ENCODE measurements around the gene TRIM40. TPM values are rescaled to one million over a fixed set of nuclear protein-coding genes. Genes with fewer than 3 reads are reported as not detected.

TRIM40 gene
- total and polyA plus RNA-seq, 2 experiments from 2014 or later: not detected

- H3K27ac Mint-ChIP-seq: no peak overlapping the region
- H3K36me3 ChIP-seq (ENCODE audit: insufficient read depth): peaks cover 11% of the 10 kb centered on the region
- H3K36me3 Mint-ChIP-seq (ENCODE audit: low read depth): peaks cover 55% of the 10 kb centered on the region
- no peaks in the 10 kb centered on the region for H3K4me1 Mint-ChIP-seq
- TF ChIP-seq POLR2AphosphoS5 (IDR thresholded peaks at IDR 0.05; ENCODE audit: low read depth): no peak
- no peak for TF ChIP-seq JUNB (IDR thresholded peaks at IDR 0.05; ENCODE audit: unreplicated experiment)
- no peak for TF ChIP-seq ZNF462 (CRISPR knock-in tag; IDR thresholded peaks at IDR 0.05)
- no peak for TF ChIP-seq EZH2phosphoT487 (IDR thresholded peaks at IDR 0.05; ENCODE audit: unreplicated experiment)
- no peak for TF ChIP-seq REST (IDR thresholded peaks at IDR 0.05; ENCODE audit: unreplicated experiment)
- no peak for TF ChIP-seq EZH2 (IDR thresholded peaks at IDR 0.05; ENCODE audit: low read depth, unreplicated experiment)
- TF ChIP-seq CTCF (conservative IDR thresholded peaks at IDR 0.05; ENCODE audit: low read depth in 2 of 2): no peak
- no peak for TF ChIP-seq ETS1 (IDR thresholded peaks at IDR 0.05)
- no peak for TF ChIP-seq ZNF114 (CRISPR knock-in tag; IDR thresholded peaks at IDR 0.05)
- TF ChIP-seq ZNF331 (CRISPR knock-in tag; IDR thresholded peaks at IDR 0.05; ENCODE audit: low read depth): no peak
- TF ChIP-seq NANOG (IDR thresholded peaks at IDR 0.05; ENCODE audit: borderline replicate concordance): no peak
- TF ChIP-seq CREB1 (CRISPR knock-in tag; IDR thresholded peaks at IDR 0.05; ENCODE audit: low read depth): no peak
- no peak overlapping the region for H3K4me2 ChIP-seq
- H2AFZ ChIP-seq: no peak overlapping the region
- no peaks in the 10 kb centered on the region for H3K79me2 ChIP-seq (replicated peaks; ENCODE audit: insufficient read depth)
- DNase-seq (ENCODE audit: low spot score): no peak
- no peaks in the 10 kb centered on the region for H3K9me2 ChIP-seq (ENCODE audit: insufficient read depth)
- ATAC-seq: no peak
- H4K20me1 ChIP-seq (replicated peaks; ENCODE audit: insufficient read depth): peaks cover 6% of the 10 kb centered on the region; the same call in 1 of the 2 replicates
- no peaks in the 10 kb centered on the region for H3K4me1 ChIP-seq (ENCODE audit: insufficient read depth)
- H3F3A ChIP-seq (replicated peaks; ENCODE audit: low read depth): no peaks in the 10 kb centered on the region
- H3K4me3 Mint-ChIP-seq: no peak overlapping the region
- H3K4me3 ChIP-seq: no peak overlapping the region
- H3K9me3 Mint-ChIP-seq: no peaks in the 10 kb centered on the region
- peaks cover 7% of the 10 kb centered on the region for H3K27me3 Mint-ChIP-seq (ENCODE audit: insufficient read depth, low read depth, poor library complexity)
- no peaks in the 10 kb centered on the region for H3K27me3 ChIP-seq (ENCODE audit: insufficient read depth)
- no peak overlapping the region for H3K27ac ChIP-seq (ENCODE audit: low read depth)
Measured at GRCh38 chr6:30188541-30188940, 52.6 kb downstream of the TRIM40 start.
